HG03097 (cell line): Measurements from ENCODE around the gene UNC50.

ENCODE experiments used
- ATAC-seq: cut with Tn5 transposase; IDR thresholded peaks from one replicate; pipeline ENCODE4 v1.9.1; 2021; ENCODE audit not compliant: unreplicated experiment, low FRiP score

UNC50 gene, protein sequence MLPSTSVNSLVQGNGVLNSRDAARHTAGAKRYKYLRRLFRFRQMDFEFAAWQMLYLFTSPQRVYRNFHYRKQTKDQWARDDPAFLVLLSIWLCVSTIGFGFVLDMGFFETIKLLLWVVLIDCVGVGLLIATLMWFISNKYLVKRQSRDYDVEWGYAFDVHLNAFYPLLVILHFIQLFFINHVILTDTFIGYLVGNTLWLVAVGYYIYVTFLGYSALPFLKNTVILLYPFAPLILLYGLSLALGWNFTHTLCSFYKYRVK

GRCh38 chr2:98608116-98608961 is at the start of gene UNC50, which contains the start of gene COA5:
Gene UNC50 (plus strand): TSS chr2:98608589. CDS start chr2:98609760, 1,171 bp downstream.
Gene COA5 (minus strand): TSS chr2:98608512. CDS start chr2:98608405, 107 bp downstream.
- peak; percentile 77 for ATAC-seq

DNA sequence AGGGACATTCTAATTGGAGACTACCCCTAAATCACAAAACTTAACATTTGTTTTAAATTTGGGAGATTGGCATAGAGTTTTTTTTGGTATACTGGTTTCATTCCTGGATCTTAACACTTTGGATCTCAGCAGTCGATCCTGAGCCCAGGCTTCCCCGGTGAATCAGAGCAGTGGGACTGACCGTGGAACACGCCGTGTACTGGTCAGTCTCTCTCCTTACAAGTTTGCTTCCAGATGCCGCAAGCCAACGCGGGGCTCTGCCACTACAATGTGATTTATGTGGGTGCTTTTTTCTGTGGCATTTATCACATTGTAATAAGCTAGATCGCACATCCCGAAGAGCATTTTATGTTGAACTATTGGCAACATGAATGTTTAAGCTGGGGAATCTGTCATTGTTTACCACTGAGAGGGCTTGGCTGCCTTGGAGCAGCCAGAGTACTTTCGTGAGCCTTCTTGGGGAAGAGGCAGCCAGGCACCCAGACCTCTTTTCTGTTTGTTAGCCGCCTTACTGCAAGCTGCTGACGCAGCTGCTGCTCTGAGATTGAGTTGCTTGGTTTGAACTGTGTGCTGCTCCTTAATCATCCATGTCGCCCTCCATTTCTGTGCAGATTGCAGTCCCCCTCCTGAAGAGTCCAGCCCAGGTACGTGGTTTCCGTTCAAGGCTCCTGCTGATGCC is 49.4 kb upstream of the UNC50 start:
- ATAC-seq = no peak

DNA sequence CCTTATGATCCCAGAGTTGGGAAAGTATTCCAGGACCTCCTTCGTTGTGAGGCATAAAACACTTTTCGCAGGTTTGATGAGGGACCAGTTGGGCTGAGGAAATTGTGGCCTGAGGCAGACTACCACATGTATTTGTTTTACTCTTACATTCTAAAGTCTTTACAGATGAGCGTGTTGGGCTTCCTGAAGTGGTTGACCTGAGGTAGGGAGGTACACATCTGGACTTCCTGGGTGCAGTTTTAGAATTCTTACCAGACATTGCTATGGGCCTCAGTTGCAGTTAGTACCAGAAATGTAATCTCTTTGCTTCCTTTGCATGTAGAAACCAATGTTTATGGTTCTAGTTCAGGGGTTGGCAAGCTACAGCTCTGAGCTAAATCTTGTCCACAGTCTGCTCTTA is 48.8 kb upstream of the UNC50 start:
- no peak for ATAC-seq

- ATAC-seq = no peak
Observed at GRCh38 chr2:98560256-98560771, 48.1 kb upstream of the UNC50 start.

DNA sequence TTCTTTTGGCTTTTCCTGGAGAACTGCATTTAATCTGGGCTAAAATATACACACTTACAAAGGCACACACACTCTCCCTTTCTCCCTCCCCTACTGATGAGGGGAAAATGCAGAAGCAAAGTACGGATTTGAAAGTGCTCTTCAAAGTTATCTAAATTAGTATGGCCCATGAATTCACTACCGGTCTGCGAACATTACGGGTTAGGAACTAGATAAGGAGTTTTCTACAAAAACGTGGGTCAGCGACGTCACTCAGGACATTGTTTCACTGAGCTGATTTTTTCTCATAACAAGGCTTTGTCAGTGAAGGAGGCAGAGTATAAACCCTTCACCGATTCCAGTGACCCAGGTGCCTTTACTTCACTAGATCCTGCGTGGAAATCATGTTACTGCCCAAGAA is 47.4 kb upstream of the UNC50 start:
- ATAC-seq = no peak

DNA sequence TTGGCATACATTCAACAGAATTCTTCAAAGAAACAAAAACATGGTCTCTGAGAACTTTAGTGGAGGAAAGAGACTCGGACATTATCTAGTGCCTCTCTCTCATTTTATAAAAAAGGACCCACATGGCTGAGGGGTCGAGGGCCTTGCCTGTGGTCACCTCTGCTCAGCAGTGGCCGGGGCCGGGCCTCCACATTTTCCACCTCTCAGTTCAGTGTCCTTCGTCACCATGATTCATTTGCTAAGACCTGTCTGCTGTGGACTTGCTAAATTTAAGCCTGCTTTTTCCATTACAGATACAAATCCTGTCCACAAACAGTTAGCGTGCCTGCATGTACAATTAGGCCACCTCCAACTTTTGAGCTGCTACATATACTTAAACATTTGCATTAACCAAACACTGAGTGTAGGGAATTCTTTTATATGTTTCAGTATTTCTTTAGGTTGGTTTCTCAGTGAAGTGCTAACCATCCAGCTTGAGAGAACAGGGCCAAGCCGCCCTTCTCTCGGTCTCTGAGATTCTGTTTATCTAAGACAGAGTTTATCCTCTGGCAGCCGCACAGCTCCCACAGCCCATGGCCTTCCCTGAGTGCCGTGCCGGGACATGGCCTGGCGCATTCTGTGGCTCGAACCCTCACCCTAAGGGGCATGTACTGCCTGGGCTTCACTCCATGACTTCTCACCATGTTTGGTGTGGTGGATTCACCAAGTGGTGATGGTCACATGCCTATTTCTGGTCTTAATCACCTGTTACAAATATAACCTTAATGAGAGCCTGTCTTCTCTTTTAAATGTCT is 46.3 kb upstream of the UNC50 start:
- ATAC-seq = no peak

DNA sequence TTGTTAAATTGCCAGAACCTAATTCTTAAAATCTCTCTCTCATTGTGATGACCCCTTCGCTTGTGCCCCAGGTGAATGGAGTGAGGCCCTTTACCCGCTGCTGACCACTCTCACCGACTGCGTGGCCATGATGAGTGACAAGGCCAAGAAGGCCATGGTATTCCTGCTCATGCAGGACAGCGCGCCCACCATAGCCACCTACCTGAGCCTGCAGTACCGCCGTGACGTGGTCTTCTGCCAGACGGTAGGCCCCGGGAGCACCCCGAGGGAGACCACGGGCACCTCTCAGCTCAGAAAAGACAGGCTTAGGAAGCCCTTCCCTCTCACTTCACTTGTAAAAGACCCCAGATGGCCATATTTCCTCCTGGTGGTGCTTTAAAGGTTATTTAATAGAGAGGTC is 45.0 kb upstream of the UNC50 start:
- no peak for ATAC-seq

GRCh38 chr2:98564541-98565132 is 43.8 kb upstream of the UNC50 start:
- no peak for ATAC-seq

DNA sequence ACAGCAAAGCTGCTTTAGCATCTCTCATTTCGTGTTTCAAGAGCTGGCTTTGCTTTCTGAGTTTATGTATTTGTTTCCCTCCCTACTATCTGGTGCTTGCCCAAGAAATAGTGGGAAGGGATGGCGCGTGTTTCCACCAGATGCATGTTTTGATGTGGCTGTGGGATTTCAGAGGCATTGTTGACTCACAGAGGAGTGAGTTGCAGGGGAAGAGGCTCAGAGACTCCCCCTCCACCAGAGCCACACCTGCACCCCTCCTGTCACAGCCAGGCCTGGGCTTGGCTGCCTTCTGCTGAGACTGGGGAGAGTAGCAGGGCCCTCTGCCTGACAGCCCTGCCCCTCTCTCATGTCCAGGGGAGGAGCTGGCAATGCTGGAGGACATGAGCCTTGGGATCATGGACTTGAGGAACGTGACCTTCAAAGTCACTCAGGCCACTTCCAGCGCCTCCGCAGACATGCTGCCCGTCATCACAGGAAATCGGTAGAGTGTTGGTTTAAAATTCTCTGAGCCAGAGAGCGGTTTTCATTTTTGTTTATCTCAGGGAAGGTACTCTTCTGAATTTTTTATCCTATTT is 43.0 kb upstream of the UNC50 start:
- no peak for ATAC-seq

GRCh38 chr2:98565941-98566340 is 42.4 kb upstream of the UNC50 start:
- no peak for ATAC-seq

DNA sequence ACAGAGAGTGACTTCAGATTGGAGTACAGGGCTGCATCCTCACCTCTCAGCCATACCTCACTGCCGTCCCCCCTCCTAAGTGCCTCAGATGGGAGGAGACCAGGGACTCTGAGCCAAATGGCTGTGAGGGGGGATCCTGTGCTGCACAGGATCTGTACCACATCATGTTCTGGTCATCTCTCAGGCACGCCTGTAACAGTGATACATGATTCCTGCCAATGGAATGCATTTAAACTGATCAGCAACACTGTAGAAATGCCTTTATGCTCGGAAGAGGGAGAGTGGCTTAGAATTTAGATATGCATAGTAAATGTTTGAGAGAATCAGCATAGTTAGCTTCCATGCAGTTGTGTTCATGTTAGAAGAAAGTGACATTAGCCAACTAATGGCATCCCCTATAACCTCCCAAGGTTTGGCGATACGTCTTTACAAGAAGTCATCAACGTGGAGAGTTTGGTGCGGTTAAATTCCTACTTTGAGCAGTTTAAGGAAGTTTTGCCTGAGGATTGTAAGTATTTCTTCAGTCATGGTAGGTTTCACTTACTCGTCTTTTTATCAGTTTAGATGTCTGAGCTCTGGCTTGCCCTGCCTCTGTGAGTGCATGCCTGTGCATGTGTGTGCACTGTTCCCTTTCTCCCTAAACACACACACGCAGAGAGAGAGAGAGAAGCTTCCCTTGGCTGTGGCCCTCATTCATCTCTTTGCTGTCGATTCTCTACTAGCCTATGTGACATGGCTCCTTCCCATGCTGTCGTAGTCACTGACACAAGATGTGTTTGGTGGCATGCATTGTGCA is 40.0 kb upstream of the UNC50 start:
- ATAC-seq = no peak

DNA sequence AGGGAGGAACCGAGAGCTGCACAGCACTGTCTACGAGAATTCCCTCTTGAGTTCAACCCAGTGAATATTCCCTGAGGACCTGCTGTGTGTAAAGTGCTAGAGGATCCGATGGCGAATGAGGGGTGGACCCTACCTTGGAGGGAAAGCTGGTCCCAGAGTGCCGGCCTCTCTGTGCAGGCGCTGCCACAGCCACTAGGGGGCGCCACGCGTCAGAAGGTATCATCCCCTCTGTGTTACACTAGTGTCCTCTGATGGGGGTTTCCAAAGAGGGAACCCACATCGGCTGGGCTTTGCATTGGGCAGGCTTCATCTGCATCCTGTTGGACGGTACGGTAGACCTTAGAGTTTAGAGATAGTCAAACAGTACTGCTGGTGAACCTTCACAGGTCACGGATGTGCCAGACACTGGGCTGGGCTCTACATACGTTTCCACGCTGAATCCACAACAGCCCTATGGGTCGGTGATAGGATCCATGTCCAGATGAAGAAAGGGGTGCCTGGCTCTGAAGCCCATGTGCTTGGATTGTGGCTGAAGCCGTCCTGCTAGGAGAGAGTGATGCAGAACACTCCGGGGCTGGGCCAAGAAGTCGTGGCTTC is 39.1 kb upstream of the UNC50 start:
- ATAC-seq = no peak

GRCh38 chr2:98569915-98570314 is 38.5 kb upstream of the UNC50 start:
- no peak for ATAC-seq

- no peak for ATAC-seq
Observed at GRCh38 chr2:98570356-98570755, 38.0 kb upstream of the UNC50 start.

DNA sequence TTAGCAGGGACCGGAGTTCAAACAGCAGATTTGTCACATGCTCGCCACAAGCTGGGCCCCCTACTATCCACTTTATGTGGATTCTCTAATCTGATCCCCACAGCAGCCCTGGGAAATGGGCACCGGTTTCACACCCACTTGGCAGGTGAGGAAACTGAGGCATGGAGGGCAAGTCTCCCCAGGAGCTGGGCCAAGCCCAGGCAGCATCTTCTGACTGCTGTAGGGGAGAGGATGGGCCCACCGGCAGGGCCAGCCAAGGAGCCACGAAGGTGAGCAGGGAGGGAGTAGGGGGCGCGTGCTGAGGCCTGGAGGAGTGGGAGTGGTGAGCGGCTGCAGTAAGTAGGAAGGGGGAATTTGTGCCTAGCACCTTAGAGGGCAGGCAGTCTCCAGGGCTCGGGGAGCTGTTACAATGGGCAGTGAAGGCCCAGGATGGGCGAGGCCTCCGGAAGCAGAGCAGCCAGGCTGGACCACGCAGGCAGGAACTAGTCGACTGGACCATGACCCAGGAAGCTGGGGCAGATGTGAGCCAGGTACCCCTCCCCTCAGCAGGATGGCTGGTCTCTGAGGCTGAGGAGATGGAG is 37.2 kb upstream of the UNC50 start:
- no peak for ATAC-seq

- ATAC-seq = no peak
Observed at GRCh38 chr2:98571796-98572195, 36.6 kb upstream of the UNC50 start.

DNA sequence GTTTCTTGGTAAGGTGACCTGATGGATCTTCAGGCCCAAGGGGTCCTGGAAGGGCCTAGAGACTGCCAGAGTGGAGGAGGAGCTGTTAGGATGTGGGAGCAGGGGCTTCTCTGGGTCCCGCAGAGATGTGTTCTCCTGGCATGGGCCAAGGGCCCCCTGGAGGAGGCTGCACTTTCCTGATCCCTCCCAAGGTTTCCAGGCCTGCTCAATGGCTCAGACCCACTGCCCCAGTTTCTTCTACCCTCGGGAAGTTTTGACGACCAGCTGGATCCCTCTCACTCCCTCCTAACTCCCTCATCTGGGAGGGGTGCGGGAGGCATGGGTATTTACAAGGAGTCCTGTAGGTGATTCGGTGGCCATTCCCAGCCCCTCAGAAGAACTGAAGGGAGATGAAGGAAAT is 36.2 kb upstream of the UNC50 start:
- no peak for ATAC-seq

GRCh38 chr2:98572676-98573075 is 35.7 kb upstream of the UNC50 start:
- no peak for ATAC-seq
